Liver (tissue), 3 donors: ENCODE measurements around the gene FAM163A.

Experiments used
- ATF3 ChIP-seq: IDR thresholded peaks from 2 replicates; pipeline ENCODE4 v1.6.1; 2016; ENCODE audit warnings: antibody characterized with exemption
- EGR1 ChIP-seq, 2 donors: IDR thresholded peaks; 2 replicates each; pipeline ENCODE4 v1.6.1; 2016 to 2018; ENCODE audit warnings: antibody characterized with exemption in 2 of 2, low read depth in 2 of 2
- GABPA ChIP-seq, 2 donors: IDR thresholded peaks in 1 of 2; conservative IDR thresholded peaks in 1 of 2; 2 replicates each; pipeline ENCODE4 v1.6.1; 2016; ENCODE audit warnings: antibody characterized with exemption in 2 of 2, mild to moderate bottlenecking in 1 of 2, moderate library complexity in 1 of 2
- HNF4G ChIP-seq: IDR thresholded peaks from 2 replicates; pipeline ENCODE4 v1.6.1; 2016; ENCODE audit warnings: antibody characterized with exemption
- JUND ChIP-seq, 2 donors: IDR thresholded peaks; 2 replicates each; pipeline ENCODE4 v1.6.1; 2016; ENCODE audit warnings: antibody characterized with exemption in 2 of 2
- MAX ChIP-seq: IDR thresholded peaks from 2 replicates; pipeline ENCODE4 v1.6.1; 2016; ENCODE audit warnings: antibody characterized with exemption
- RAD21 ChIP-seq, 2 donors: IDR thresholded peaks; 2 replicates each; pipeline ENCODE4 v1.6.1; 2016; ENCODE audit warnings: antibody characterized with exemption in 2 of 2, mild to moderate bottlenecking in 2 of 2
- REST ChIP-seq: IDR thresholded peaks from 2 replicates; pipeline ENCODE4 v1.6.1; 2016; ENCODE audit warnings: antibody characterized with exemption, mild to moderate bottlenecking
- RXRA ChIP-seq, 2 donors: IDR thresholded peaks; 2 replicates each; pipeline ENCODE4 v1.6.1; 2017 to 2018; ENCODE audit warnings: antibody characterized with exemption in 2 of 2, mild to moderate bottlenecking in 1 of 2
- TAF1 ChIP-seq: conservative IDR thresholded peaks from 2 replicates; pipeline ENCODE4 v1.6.1; 2016; ENCODE audit warnings: antibody characterized with exemption, mild to moderate bottlenecking
- YY1 ChIP-seq: IDR thresholded peaks from 2 replicates; pipeline ENCODE4 v1.6.1; 2016; ENCODE audit warnings: antibody characterized with exemption, mild to moderate bottlenecking
- ZBTB33 ChIP-seq: IDR thresholded peaks from 2 replicates; pipeline ENCODE4 v1.6.1; 2016; ENCODE audit warnings: antibody characterized with exemption
- TF ChIP-seq, protein P1 (sequence below): fragments of 150-350 bp; IDR thresholded peaks from 2 replicates; pipeline ENCODE4 v1.5.1; 2017; ENCODE audit warnings: improper control_type of control experiment, low read depth, low read length; ENCODE audit not compliant: missing input control
- donor health status: healthy.
- donor health status: healthy.

DNA sequence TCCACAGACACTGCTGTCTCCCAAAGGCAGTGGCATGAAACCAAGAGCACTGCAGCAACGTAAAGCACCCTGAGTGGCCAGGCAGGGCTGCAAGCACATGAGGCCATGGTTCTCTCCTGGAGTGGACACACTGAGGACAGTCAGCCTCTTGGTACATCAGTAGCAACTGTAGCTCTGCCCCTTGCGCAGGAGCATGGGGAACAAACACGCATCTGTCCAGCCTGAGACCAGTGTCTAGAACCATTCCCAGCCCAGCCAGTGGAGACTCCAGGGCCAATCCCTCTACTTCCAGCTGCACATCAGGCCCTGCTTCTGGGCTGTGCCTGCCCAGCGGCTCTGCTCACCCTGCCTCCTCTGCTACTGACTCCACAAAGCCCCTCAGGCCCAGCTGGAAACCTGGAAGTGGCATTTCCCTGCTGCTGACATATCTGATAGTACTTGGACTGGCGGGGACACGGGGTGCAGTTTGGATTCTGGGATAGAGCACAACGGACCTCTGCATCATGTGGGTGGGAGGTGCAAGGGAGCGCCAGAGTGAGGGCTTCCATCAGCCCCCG lies 85.5 kb downstream of the FAM163A start:
- TF ChIP-seq REST (no peak), RXRA (IDR thresholded peaks at IDR 0.05) (no peak), YY1 (no peak), EGR1 (IDR thresholded peaks at IDR 0.05; ENCODE audit: low read depth in 2 of 2) (no peak), MAX (no peak), ATF3 (no peak), RAD21 (IDR thresholded peaks at IDR 0.05) (no peak), JUND (IDR thresholded peaks at IDR 0.05) (no peak), GABPA (IDR thresholded peaks at IDR 0.05 in 1 of 2, conservative IDR thresholded peaks at IDR 0.05 in 1 of 2) (no peak), ZBTB33 (no peak), TAF1 (no peak), HNF4G (no peak)
- TF ChIP-seq, protein P1, sequence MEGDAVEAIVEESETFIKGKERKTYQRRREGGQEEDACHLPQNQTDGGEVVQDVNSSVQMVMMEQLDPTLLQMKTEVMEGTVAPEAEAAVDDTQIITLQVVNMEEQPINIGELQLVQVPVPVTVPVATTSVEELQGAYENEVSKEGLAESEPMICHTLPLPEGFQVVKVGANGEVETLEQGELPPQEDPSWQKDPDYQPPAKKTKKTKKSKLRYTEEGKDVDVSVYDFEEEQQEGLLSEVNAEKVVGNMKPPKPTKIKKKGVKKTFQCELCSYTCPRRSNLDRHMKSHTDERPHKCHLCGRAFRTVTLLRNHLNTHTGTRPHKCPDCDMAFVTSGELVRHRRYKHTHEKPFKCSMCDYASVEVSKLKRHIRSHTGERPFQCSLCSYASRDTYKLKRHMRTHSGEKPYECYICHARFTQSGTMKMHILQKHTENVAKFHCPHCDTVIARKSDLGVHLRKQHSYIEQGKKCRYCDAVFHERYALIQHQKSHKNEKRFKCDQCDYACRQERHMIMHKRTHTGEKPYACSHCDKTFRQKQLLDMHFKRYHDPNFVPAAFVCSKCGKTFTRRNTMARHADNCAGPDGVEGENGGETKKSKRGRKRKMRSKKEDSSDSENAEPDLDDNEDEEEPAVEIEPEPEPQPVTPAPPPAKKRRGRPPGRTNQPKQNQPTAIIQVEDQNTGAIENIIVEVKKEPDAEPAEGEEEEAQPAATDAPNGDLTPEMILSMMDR = no peak
